Cardiac muscle cell (in vitro differentiated cells and primary cell): ENCODE measurements around the gene CHRDL1. TPM values are rescaled to one million over a fixed set of nuclear protein-coding genes. Genes with fewer than 3 reads are reported as not detected.

Source experiments
- DNase-seq, 2 donors: peaks; one replicate each; pipeline versions ENCODE4 v3.0.0 to v3.0.0-alpha.2; 2010 to 2017; ENCODE audit warnings: low read depth in 1 of 2, low spot score in 1 of 2
- H3K27ac ChIP-seq: fragments of 200-600 bp; sonication (generic); 2 replicates; pipeline ENCODE4 v1.5.1; 2016
- H3K27me3 ChIP-seq: fragments of 200-600 bp; sonication (generic); 2 replicates; pipeline ENCODE4 v1.6.0; 2016; ENCODE audit warnings: control low read depth
- H3K36me3 ChIP-seq: fragments of 200-600 bp; sonication (generic); 2 replicates; pipeline ENCODE4 v1.5.1; 2016; ENCODE audit warnings: control low read depth
- H3K4me1 ChIP-seq: fragments of 200-600 bp; sonication (generic); 2 replicates; pipeline ENCODE4 v1.8.1; 2017; ENCODE audit warnings: low read depth, mild to moderate bottlenecking, mixed run types
- H3K4me3 ChIP-seq: fragments of 200-600 bp; sonication (generic); 2 replicates; pipeline ENCODE4 v1.5.1; 2016; ENCODE audit warnings: mild to moderate bottlenecking
- H3K9me3 ChIP-seq: fragments of 200-600 bp; sonication (generic); 2 replicates; pipeline ENCODE4 v1.5.1; 2017; ENCODE audit warnings: low read depth, mild to moderate bottlenecking, control low read depth
- CTCF ChIP-seq: IDR thresholded peaks from 2 replicates; pipeline ENCODE4 v1.5.1; 2012; ENCODE audit warnings: low read depth, mild to moderate bottlenecking, low read length
- polyA plus RNA-seq: library from polyadenylated mRNA; unstranded; fragments of >200 nt; fragmentation: Nextera tagmentation; extraction: Ambion mirVana; gene quantifications from 2 replicates; pipeline ENCODE4 v1.2.1, GENCODE V29; 2016
- total RNA-seq: library from RNA; depleted of rRNA; stranded (reverse); fragments of >200 nt; gene quantifications from 2 replicates; pipeline ENCODE4 v1.2.3, GENCODE V29; 2016

Gene CHRDL1
- total and polyA plus RNA-seq, 2 experiments from 2014 or later = 0.54 to 0.74 TPM

DNA sequence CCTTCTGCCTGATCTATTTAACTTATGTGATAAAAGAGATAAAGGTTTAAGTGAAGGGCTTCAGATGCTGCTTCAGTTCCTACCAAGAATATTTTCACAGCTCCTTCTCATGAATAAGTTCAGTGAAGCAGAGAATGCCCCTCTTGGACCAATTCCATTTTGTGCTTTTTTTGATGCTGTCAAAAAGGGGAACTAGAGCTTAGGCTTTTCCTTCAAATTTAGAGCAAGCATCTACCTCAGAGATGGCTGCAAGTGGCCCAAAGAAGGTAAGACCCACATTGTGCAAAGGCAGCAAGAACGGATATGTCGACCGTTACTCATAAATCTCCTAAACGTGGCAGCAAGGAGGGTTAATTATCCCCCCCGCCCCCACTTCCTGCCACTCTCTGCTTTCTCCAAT is 4.5 kb downstream of the CHRDL1 start:
- peaks cover 62% of the 10 kb centered on the region for H3K27me3 ChIP-seq
- no peak overlapping the region for H3K27ac ChIP-seq
- H3K4me1 ChIP-seq = no peaks in the 10 kb centered on the region
- H3K36me3 ChIP-seq = no peaks in the 10 kb centered on the region
- DNase-seq = no peak
- no peaks in the 10 kb centered on the region for H3K9me3 ChIP-seq
- no peak overlapping the region for H3K4me3 ChIP-seq
- TF ChIP-seq CTCF = no peak

DNA sequence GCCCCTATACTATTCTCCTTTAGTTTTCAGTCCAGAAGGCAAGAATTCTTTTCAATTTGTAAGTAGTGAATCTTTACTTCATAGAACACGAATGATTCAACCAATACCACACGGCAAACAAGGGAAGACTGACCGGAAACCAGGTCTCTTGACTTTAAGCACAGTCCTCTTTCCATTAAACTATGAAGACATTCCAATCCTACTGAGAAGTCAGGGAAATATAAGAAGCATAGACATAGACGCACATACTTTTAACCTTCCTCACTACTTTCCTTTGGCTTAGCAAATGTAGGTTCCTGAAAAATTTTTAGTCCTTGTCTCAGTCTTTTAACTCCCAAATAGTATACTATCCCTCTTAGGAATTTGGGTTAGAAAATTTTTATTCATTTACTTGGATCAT is 9.1 kb downstream of the CHRDL1 start:
- Histone ChIP-seq H3K36me3 (no peaks in the 10 kb centered on the region), H3K9me3 (no peaks in the 10 kb centered on the region), H3K27me3 (peaks cover 32% of the 10 kb centered on the region), H3K4me1 (no peaks in the 10 kb centered on the region), H3K4me3 (no peak overlapping the region), H3K27ac (no peak overlapping the region)
- no peak for TF ChIP-seq CTCF
- DNase-seq = no peak

- H3K36me3 ChIP-seq = no peaks in the 10 kb centered on the region
- no peaks in the 10 kb centered on the region for H3K27me3 ChIP-seq
- no peak for TF ChIP-seq CTCF
- H3K4me3 ChIP-seq = no peak overlapping the region
- H3K9me3 ChIP-seq = no peaks in the 10 kb centered on the region
- no peaks in the 10 kb centered on the region for H3K4me1 ChIP-seq
- DNase-seq = no peak
- H3K27ac ChIP-seq = no peak overlapping the region
Measured at GRCh38 chrX:110759785-110760184, 35.8 kb downstream of the CHRDL1 start.

DNA sequence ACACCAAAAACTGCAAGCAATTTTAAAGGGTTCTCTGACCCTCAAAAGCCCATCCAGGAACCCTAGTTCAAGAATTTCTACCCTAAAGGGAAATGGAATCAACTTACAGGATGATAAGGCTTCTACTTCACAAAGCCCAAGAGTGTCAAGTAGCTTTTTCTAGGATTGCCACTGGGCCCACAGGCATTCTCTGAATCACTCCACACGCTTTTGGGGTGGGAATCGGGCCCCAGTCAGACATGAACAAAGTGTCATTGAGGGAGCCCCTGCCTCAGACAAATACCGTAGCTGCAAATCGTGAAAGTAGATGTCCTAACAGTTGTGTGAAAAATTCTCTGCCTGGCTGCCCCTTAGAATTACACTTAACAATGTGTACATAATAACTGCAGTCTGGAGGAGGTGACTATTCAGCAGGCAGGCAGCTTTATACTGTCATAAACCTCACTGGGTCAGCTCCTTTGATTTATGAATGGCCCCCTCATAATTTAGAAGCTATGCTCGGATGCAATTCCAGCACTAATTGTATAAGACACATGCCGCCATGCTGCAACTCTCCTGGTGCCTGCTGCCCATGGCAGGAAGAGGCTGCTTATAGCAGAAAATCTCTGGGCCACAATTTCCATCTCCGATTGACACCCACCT is 36.7 kb downstream of the CHRDL1 start:
- TF ChIP-seq CTCF = no peak
- Histone ChIP-seq H3K27me3 (no peaks in the 10 kb centered on the region), H3K36me3 (no peaks in the 10 kb centered on the region), H3K27ac (no peak overlapping the region), H3K9me3 (no peaks in the 10 kb centered on the region), H3K4me3 (no peak overlapping the region), H3K4me1 (no peaks in the 10 kb centered on the region)
- DNase-seq = no peak

DNA sequence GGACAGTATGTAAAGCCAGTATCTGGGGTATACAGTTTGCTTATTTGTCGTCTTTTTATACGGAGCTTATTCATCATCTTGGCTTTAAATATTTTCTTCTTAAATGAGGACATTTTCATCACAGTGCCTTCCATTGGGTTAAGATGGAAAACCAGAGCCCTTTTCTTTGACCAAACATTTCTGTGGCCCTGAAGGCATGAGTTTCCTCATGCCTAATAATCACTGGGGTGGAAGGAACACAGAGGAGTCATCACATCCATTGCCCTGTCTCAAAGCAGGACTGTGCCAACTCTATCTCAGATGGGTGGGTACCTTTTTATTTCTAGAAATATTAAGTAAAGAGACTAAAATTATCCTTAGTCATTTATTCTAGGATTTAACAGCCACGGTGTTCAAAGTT is 40.0 kb downstream of the CHRDL1 start:
- H3K27me3 ChIP-seq = no peaks in the 10 kb centered on the region

More for the DNA sequence above, 40.0 kb downstream of the CHRDL1 start:
- Histone ChIP-seq H3K4me3 (no peak overlapping the region), H3K9me3 (no peaks in the 10 kb centered on the region), H3K36me3 (no peaks in the 10 kb centered on the region), H3K27ac (no peak overlapping the region), H3K4me1 (no peaks in the 10 kb centered on the region)
- DNase-seq = no peak
- TF ChIP-seq CTCF = no peak
